ENCODE measurements around the gene CHRNA3. TPM values are rescaled to one million over a fixed set of nuclear protein-coding genes. Genes with fewer than 3 reads are reported as not detected.

The CHRNA3 gene
- total and polyA plus RNA-seq, 5 donors from 2014 or later = 0.13 to 0.52 TPM; not detected in 3

- Mint-ChIP-seq H3K9me3 (no peaks in the 10 kb centered on the region), H3K36me3 (peaks cover 31% of the 10 kb centered on the region), H3K27me3 (no peaks in the 10 kb centered on the region), H3K4me1 (peaks cover 0 to 4% (median 2%) of the 10 kb centered on the region in 4 donors), H3K4me3 (no peak overlapping the region), H3K27ac (peak overlapping the region in 1 of 3 donors; percentile 23)
- Histone ChIP-seq H3K4me3 (ENCODE audit: low read depth, low read length) (no peak overlapping the region), H3K9me3 (ENCODE audit: control insufficient read depth in 2 of 2, low read length in 2 of 2) (no peaks in the 10 kb centered on the region), H3K27ac (ENCODE audit: insufficient read depth, low read length, poor library complexity, severe bottlenecking) (no peak overlapping the region), H3K27me3 (ENCODE audit: control insufficient read depth, insufficient read depth, low read length) (no peaks in the 10 kb centered on the region), H3K36me3 (ENCODE audit: control insufficient read depth, insufficient read depth, low read length) (peaks cover 52% of the 10 kb centered on the region), H3K4me1 (ENCODE audit: control insufficient read depth, insufficient read depth, low read length, poor library complexity, severe bottlenecking) (no peaks in the 10 kb centered on the region)
- DNase-seq (no peak), ATAC-seq (ENCODE audit: low read depth in 2 of 2) (no peak)
These were observed 70.0 kb downstream of the CHRNA3 start for GRCh38 chr15:78550815-78551214.

DNA sequence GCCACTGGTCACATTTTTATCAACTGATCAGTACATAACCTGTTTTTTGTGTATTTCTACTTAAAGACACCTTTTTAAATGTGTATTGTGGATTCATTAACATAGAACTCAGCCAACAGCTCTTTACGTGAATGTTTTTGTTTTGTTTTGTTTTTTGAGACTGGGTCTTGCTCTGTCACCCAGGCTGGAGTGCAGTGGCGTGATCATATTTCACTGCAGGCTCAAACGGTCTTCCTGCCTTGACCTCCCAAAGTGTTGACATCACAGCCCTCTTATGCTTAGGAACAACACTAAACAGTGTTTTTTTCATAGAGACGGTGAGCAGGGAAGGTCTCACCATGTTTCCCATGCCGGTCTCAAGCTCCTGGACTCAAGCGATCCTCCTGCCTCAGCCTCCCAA is 70.6 kb downstream of the CHRNA3 start:
- Mint-ChIP-seq H3K4me1 (peaks cover 0 to 9% (median 4%) of the 10 kb centered on the region in 4 donors), H3K27ac (no peak overlapping the region), H3K36me3 (peaks cover 36% of the 10 kb centered on the region), H3K4me3 (no peak overlapping the region), H3K27me3 (no peaks in the 10 kb centered on the region), H3K9me3 (no peaks in the 10 kb centered on the region)
- peaks cover 58% of the 10 kb centered on the region for H3K36me3 ChIP-seq (ENCODE audit: control insufficient read depth, insufficient read depth, low read length)
- no peak overlapping the region for H3K27ac ChIP-seq (ENCODE audit: insufficient read depth, low read length, poor library complexity, severe bottlenecking)
- H3K9me3 ChIP-seq (ENCODE audit: control insufficient read depth in 2 of 2, low read length in 2 of 2) = no peaks in the 10 kb centered on the region
- H3K4me3 ChIP-seq (ENCODE audit: low read depth, low read length) = no peak overlapping the region
- DNase-seq (no peak), ATAC-seq (ENCODE audit: low read depth in 2 of 2) (no peak)
- no peaks in the 10 kb centered on the region for H3K27me3 ChIP-seq (ENCODE audit: control insufficient read depth, insufficient read depth, low read length)
- H3K4me1 ChIP-seq (ENCODE audit: control insufficient read depth, insufficient read depth, low read length, poor library complexity, severe bottlenecking) = no peaks in the 10 kb centered on the region

Other genes with a start within 250 kb of the CHRNA3 start
- 58.3 TPM for gene IREB2, start 182.8 kb downstream of the CHRNA3 start, total RNA-seq
- 10 to 100 TPM; 16.3 to 19.2 (median 18.5) TPM for gene IREB2, start 182.8 kb downstream of the CHRNA3 start, polyA plus RNA-seq
- gene HYKK, start 113.4 kb downstream of the CHRNA3 start, total RNA-seq = 1.6 TPM
- gene HYKK, start 113.4 kb downstream of the CHRNA3 start, polyA plus RNA-seq = 1 to 10 TPM; 2.6 to 4.1 (median 3.3) TPM
- gene PSMA4, start 80.6 kb downstream of the CHRNA3 start, total RNA-seq = 102 TPM
- 100 to 1,000 TPM; 249 to 331 (median 291) TPM for gene PSMA4, start 80.6 kb downstream of the CHRNA3 start, polyA plus RNA-seq
- gene CHRNA5, start 55.5 kb downstream of the CHRNA3 start, total RNA-seq = 0.94 TPM
- gene CHRNA5, start 55.5 kb downstream of the CHRNA3 start, polyA plus RNA-seq = 1 to 10 TPM in 1 of 4 donors, under 1 TPM in 2, not detected in 1; 0.08 to 2.0 (median 0.29) TPM
- gene CHRNB4, start 20.2 kb upstream of the CHRNA3 start, total RNA-seq = not detected
- gene CHRNB4, start 20.2 kb upstream of the CHRNA3 start, polyA plus RNA-seq = not detected
- not detected for gene ADAMTS7, start 190.5 kb upstream of the CHRNA3 start, total RNA-seq
- not detected for gene ADAMTS7, start 190.5 kb upstream of the CHRNA3 start, polyA plus RNA-seq

All from CD4-positive, CD25-positive, alpha-beta regulatory T cell (primary cell).